Caco-2 (cell line): ENCODE data around the gene GINM1. TPM values are rescaled to one million over a fixed set of nuclear protein-coding genes. Genes with fewer than 3 reads are reported as not detected.

Experiments
- BruUV-seq: library from RNA; stranded (reverse); fragments of 400-500 nt; replicated peaks from 2 replicates; lab custom pipeline; 2021; lab: Mats Ljungman, UMichigan
- CTCF ChIA-PET: fragments of 300-600 bp; sonication (Branson Sonifier 250); formaldehyde crosslinking; loops from one replicate; lab custom pipeline; 2022; ENCODE audit warnings: antibody characterized with exemption; lab: Charles Lee
- POLR2A ChIA-PET: fragments of 300-600 bp; sonication (Branson Sonifier 250); formaldehyde crosslinking; loops from one replicate; lab custom pipeline; 2022; ENCODE audit warnings: antibody characterized with exemption; lab: Charles Lee
- DNase-seq, 2 experiments: peaks; one replicate each; pipeline versions ENCODE4 v3.0.0 to v3.0.0-alpha.2; 2020 to 2022
- H3K27me3 ChIP-seq: replicated peaks from 2 replicates; pipeline ENCODE4 v1.6.0; 2011; ENCODE audit warnings: low read length; ENCODE audit not compliant: control insufficient read depth, insufficient read depth
- H3K36me3 ChIP-seq: 2 replicates; pipeline ENCODE4 v1.5.1; 2011; ENCODE audit warnings: low read length; ENCODE audit not compliant: control insufficient read depth, insufficient read depth
- H3K4me1 ChIP-seq: fragments of 250-450 bp; sonication (Bioruptor Pico); 2 replicates; pipeline ENCODE4 v1.5.1; 2020; ENCODE audit warnings: mild to moderate bottlenecking
- H3K4me3 ChIP-seq: 2 replicates; pipeline ENCODE4 v1.5.1; 2011; ENCODE audit warnings: low read depth, mild to moderate bottlenecking, control low read depth, low read length
- H3K9me3 ChIP-seq: fragments of 250-450 bp; sonication (Bioruptor Pico); 2 replicates; pipeline ENCODE4 v1.5.1; 2020; ENCODE audit warnings: mild to moderate bottlenecking, moderate library complexity
- H3K27ac Mint-ChIP-seq: one replicate; pipeline ENCODE4 v1.8.0; 2022; ENCODE audit warnings: mixed read lengths; ENCODE audit not compliant: unreplicated experiment
- H3K27me3 Mint-ChIP-seq: one replicate; pipeline ENCODE4 v1.8.0; 2022; ENCODE audit warnings: mixed read lengths; ENCODE audit not compliant: insufficient read depth, unreplicated experiment
- H3K36me3 Mint-ChIP-seq: one replicate; pipeline ENCODE4 v1.8.0; 2022; ENCODE audit warnings: mild to moderate bottlenecking, mixed read lengths; ENCODE audit not compliant: insufficient read depth, unreplicated experiment
- H3K4me1 Mint-ChIP-seq: one replicate; pipeline ENCODE4 v1.8.0; 2022; ENCODE audit warnings: low read depth, mixed read lengths; ENCODE audit not compliant: unreplicated experiment
- H3K4me3 Mint-ChIP-seq: one replicate; pipeline ENCODE4 v1.8.0; 2022; ENCODE audit warnings: mild to moderate bottlenecking, moderate library complexity, mixed read lengths; ENCODE audit not compliant: unreplicated experiment
- H3K9me3 Mint-ChIP-seq: one replicate; pipeline ENCODE4 v1.8.0; 2022; ENCODE audit warnings: mixed read lengths; ENCODE audit not compliant: unreplicated experiment
- intact Hi-C: fragments of 100-400 bp; cut with micrococcal nuclease; formaldehyde crosslinking; loops from one replicate; pipeline ENCODE4 v1.10.0; 2022; ENCODE audit not compliant: unreplicated experiment
- total RNA-seq: library from RNA; stranded (reverse); gene quantifications from 2 replicates; pipeline ENCODE4 v1.2.3, GENCODE V29; 2022
- TF ChIP-seq, protein P1 (sequence below), 2 experiments: fragments of 200-600 bp in 1 of 2; IDR thresholded peaks; 1 replicate in 1 of 2; 2 replicates in 1 of 2; pipeline versions ENCODE4 v1.5.1 to v1.8.0; 2011 to 2022; ENCODE audit warnings: antibody characterized with exemption in 1 of 2, control low read depth in 1 of 2, inconsistent platforms in 1 of 2, low read depth in 1 of 2, low read length in 1 of 2, mild to moderate bottlenecking in 1 of 2, moderate library complexity in 1 of 2; ENCODE audit not compliant: insufficient read depth in 1 of 2, severe bottlenecking in 1 of 2, unreplicated experiment in 1 of 2

Gene GINM1
- total RNA-seq, 1 experiment from 2014 or later = 34.9 TPM

DNA sequence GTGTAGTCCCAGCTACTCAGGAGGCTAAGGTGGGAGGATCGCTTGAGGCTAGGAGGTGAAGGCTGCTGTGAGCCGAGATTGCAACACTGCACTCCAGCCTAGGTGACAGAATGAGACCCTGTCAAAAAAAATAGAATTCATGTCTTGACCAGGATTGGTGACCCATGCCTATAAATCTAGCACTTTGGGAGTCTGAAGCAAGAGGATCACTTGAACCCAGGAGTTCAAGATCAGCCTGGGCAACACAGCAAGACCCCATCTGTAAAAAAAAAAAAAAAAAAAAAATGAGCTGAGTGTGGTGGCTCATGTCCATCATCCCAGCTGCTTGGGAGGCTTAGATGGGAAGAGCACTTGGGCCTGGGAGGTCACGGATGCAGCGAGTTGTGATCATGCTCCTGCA is 34.3 kb downstream of the GINM1 start:
- TF ChIP-seq, protein P1, sequence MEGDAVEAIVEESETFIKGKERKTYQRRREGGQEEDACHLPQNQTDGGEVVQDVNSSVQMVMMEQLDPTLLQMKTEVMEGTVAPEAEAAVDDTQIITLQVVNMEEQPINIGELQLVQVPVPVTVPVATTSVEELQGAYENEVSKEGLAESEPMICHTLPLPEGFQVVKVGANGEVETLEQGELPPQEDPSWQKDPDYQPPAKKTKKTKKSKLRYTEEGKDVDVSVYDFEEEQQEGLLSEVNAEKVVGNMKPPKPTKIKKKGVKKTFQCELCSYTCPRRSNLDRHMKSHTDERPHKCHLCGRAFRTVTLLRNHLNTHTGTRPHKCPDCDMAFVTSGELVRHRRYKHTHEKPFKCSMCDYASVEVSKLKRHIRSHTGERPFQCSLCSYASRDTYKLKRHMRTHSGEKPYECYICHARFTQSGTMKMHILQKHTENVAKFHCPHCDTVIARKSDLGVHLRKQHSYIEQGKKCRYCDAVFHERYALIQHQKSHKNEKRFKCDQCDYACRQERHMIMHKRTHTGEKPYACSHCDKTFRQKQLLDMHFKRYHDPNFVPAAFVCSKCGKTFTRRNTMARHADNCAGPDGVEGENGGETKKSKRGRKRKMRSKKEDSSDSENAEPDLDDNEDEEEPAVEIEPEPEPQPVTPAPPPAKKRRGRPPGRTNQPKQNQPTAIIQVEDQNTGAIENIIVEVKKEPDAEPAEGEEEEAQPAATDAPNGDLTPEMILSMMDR (IDR thresholded peaks at IDR 0.05; ENCODE audit: insufficient read depth in 1 of 2, low read depth in 1 of 2, low read length in 1 of 2, severe bottlenecking in 1 of 2, unreplicated experiment in 1 of 2) = no peak
- Mint-ChIP-seq H3K27ac (no peak overlapping the region), H3K4me3 (no peak overlapping the region), H3K4me1 (no peaks in the 10 kb centered on the region), H3K27me3 (no peaks in the 10 kb centered on the region), H3K36me3 (no peaks in the 10 kb centered on the region), H3K9me3 (no peaks in the 10 kb centered on the region)
- no TSS peak for BruUV-seq
- intact Hi-C loops = no loop called here
- DNase-seq = no peak
- H3K27me3 ChIP-seq = no peaks in the 10 kb centered on the region
- peaks cover 1% of the 10 kb centered on the region; the same call in 1 of the 2 replicates for H3K36me3 ChIP-seq
- no peaks in the 10 kb centered on the region for H3K4me1 ChIP-seq
- H3K4me3 ChIP-seq = no peak overlapping the region
- ChIA-PET POLR2A (no interaction called here), CTCF (no interaction called here)
- no peaks in the 10 kb centered on the region for H3K9me3 ChIP-seq

DNA sequence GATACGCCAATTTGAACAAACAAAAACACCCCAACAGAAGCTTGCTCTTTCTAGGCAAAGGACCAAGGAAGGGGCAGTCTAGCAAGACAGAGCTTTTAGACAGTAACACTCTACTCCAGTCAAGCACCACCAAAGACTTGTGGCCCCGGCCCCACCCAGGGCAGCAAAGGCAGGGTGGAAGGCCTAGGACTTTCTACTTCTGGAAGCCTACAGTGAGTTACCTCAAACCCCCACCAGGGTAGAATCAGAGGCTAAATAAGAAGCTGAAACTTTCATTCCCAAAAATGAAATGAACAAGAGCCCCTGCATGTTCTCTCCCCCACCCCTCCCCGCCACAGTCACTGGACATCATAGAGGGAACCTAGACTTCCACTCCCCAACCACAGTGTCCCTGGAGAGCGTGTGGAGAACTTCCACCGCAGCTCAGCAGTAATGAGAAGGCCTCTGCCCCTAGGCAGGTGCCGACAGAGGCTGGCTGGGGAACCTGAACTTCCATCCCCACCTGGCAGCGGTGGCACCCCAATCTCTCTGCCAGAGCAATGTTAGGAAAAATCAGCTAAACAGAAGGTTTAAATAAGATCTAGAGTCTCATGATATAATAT is 42.3 kb downstream of the GINM1 start:
- Mint-ChIP-seq H3K4me1 (no peaks in the 10 kb centered on the region), H3K27ac (no peak overlapping the region), H3K9me3 (no peaks in the 10 kb centered on the region), H3K4me3 (no peak overlapping the region), H3K27me3 (no peaks in the 10 kb centered on the region), H3K36me3 (no peaks in the 10 kb centered on the region)
- intact Hi-C loops = no loop called here
- BruUV-seq = no TSS peak
- no peak for DNase-seq
- TF ChIP-seq, protein P1 (IDR thresholded peaks at IDR 0.05; ENCODE audit: insufficient read depth in 1 of 2, low read depth in 1 of 2, low read length in 1 of 2, severe bottlenecking in 1 of 2, unreplicated experiment in 1 of 2) = no peak
- H3K36me3 ChIP-seq = no peaks in the 10 kb centered on the region
- ChIA-PET CTCF (no interaction called here), POLR2A (no interaction called here)
- no peaks in the 10 kb centered on the region for H3K9me3 ChIP-seq
- no peaks in the 10 kb centered on the region for H3K27me3 ChIP-seq
- H3K4me3 ChIP-seq = no peak overlapping the region
- no peaks in the 10 kb centered on the region for H3K4me1 ChIP-seq

DNA sequence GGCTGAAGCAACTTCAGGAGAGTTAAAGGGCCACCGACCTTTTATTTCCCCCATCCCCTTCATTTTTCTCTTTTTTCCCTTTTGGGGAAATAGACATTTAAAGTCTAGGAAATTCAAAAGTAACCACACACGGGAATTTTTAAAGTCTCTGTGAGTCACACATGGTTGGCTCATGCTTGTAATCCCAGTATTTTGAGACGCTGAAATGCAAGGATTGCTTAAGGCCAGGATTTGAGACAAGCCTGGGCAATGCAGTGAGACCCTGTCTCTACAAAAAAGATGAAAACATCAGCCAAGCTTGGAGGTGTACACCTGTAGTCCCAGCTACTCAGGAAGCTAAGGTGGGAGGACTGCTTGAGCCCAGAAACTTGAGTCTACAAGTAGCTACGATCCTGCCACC is 48.2 kb downstream of the GINM1 start:
- Histone ChIP-seq H3K4me1 (no peaks in the 10 kb centered on the region), H3K36me3 (no peaks in the 10 kb centered on the region; the same call in 1 of the 2 replicates), H3K27me3 (no peaks in the 10 kb centered on the region), H3K4me3 (no peak overlapping the region), H3K9me3 (no peaks in the 10 kb centered on the region)
- H3K4me3 Mint-ChIP-seq = no peak overlapping the region
- BruUV-seq = no TSS peak
- H3K27me3 Mint-ChIP-seq = no peaks in the 10 kb centered on the region
- CTCF ChIA-PET = no interaction called here
- no peak for DNase-seq
- intact Hi-C loops = no loop called here
- no peaks in the 10 kb centered on the region for H3K4me1 Mint-ChIP-seq
- POLR2A ChIA-PET = no interaction called here
- TF ChIP-seq, protein P1 (IDR thresholded peaks at IDR 0.05; ENCODE audit: insufficient read depth in 1 of 2, low read depth in 1 of 2, low read length in 1 of 2, severe bottlenecking in 1 of 2, unreplicated experiment in 1 of 2) = no peak
- H3K9me3 Mint-ChIP-seq = no peaks in the 10 kb centered on the region
- peaks cover 4% of the 10 kb centered on the region for H3K36me3 Mint-ChIP-seq
- no peak overlapping the region for H3K27ac Mint-ChIP-seq
